Spinal cord (tissue), 10 donors: ENCODE measurements around the gene ME3. TPM values are rescaled to one million over a fixed set of nuclear protein-coding genes. Genes with fewer than 3 reads are reported as not detected.

ENCODE experiments used
- DNase-seq, 6 donors: peaks; one replicate each; pipeline versions ENCODE4 v3.0.0 to v3.0.0-alpha.2; 2013 to 2015; ENCODE audit warnings: low spot score in 6 of 6, low read depth in 4 of 6
- H3K27ac ChIP-seq: one replicate; pipeline ENCODE4 v1.5.1; 2013; ENCODE audit warnings: low read depth, low read length, control low read depth
- H3K27me3 ChIP-seq: one replicate; pipeline ENCODE4 v1.6.1; 2013; ENCODE audit warnings: low read length; ENCODE audit not compliant: control insufficient read depth, insufficient read depth
- H3K36me3 ChIP-seq: one replicate; pipeline ENCODE4 v1.6.1; 2013; ENCODE audit warnings: low read length; ENCODE audit not compliant: control insufficient read depth, insufficient read depth
- H3K4me1 ChIP-seq: one replicate; pipeline ENCODE4 v1.6.1; 2013; ENCODE audit warnings: low read length; ENCODE audit not compliant: control insufficient read depth, insufficient read depth
- H3K4me3 ChIP-seq: one replicate; pipeline ENCODE4 v1.5.1; 2013; ENCODE audit warnings: low read depth, low read length, control low read depth
- H3K9me3 ChIP-seq: one replicate; pipeline ENCODE4 v1.6.1; 2013; ENCODE audit warnings: low read length; ENCODE audit not compliant: control insufficient read depth, insufficient read depth
- WGBS: methylation state at CpG from one replicate; pipeline ENCODE4 v1.1.5; 2013; ENCODE audit warnings: missing lambda C conversion rate; ENCODE audit not compliant: insufficient coverage; 5-methylcytosine and 5-hydroxymethylcytosine counted together
- long read RNA-seq, 4 donors: transcript quantifications; one replicate each; lab custom pipeline, GENCODE V29; 2026
- polyA plus RNA-seq, 2 donors: library from polyadenylated mRNA; unstranded; fragments of 120-200 nt; gene quantifications; one replicate each; pipeline ENCODE4 v1.2.1, GENCODE V29; 2013; ENCODE audit not compliant: insufficient read length in 2 of 2
- total RNA-seq, 2 donors: library from RNA; depleted of rRNA in 1 of 2; stranded (reverse); fragments of 120-200 nt in 1 of 2; fragments of >200 nt in 1 of 2; gene quantifications; one replicate each; pipeline versions ENCODE4 v1.2.3 to v1.2.4, GENCODE V29; 2013 to 2014
- donor health status: healthy.

ME3 gene
- total RNA-seq (10 to 100 TPM; 45.3 to 45.4 TPM), polyA plus RNA-seq (10 to 100 TPM; 39.0 to 43.9 TPM)
- long read RNA-seq, donor 1, partial matches to known transcripts = 11 of 16 reads
- long read RNA-seq, donor 1, other reads (novel, unspliced or antisense) = 0 of 16 reads
- long read RNA-seq, donor 2, partial matches to known transcripts = 0 of 3 reads
- long read RNA-seq, donor 2, other reads (novel, unspliced or antisense) = 0 of 3 reads
- long read RNA-seq, donor 3, partial matches to known transcripts = 0 of 1 reads
- long read RNA-seq, donor 3, other reads (novel, unspliced or antisense) = 0 of 1 reads
- long read RNA-seq, donor 4, partial matches to known transcripts = 22 of 23 reads
- long read RNA-seq, donor 4, other reads (novel, unspliced or antisense) = 0 of 23 reads

DNA sequence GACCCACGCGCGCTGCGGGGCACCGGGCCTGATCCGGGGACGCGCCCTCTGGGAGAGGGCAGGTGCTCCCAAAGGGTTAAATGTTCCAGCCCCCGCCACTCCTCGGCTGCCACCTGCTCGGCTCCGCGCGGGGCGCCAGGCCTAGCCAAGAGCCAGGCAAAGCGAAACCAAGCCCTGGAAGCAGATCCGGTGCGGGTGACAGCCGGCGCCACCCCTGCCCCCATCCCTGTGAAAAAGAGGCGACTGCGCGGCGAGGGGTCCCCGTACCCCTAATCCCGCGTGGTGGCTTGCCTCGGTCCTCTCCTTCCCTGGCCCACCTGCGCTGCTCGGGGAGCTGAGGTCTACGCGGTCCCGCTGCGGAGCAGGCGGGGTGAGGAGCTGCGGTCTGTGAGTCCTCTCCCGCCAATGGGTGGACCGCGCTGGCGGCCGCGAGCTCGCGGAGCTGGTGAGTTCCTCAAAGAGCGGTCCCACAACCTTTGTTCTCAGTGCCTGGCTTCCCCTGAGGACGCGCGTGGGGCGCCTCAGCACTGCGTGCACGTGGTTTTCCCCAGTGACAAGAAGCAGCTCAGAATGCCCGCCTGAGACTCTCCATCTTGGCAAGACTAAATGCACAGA, at the start of gene ME3:
ME3 (minus strand) TSS at position 610 of the 615 bp plus-strand sequence.
- peak within 1 kb of the TSS; percentile 90 for H3K27ac ChIP-seq

DNA sequence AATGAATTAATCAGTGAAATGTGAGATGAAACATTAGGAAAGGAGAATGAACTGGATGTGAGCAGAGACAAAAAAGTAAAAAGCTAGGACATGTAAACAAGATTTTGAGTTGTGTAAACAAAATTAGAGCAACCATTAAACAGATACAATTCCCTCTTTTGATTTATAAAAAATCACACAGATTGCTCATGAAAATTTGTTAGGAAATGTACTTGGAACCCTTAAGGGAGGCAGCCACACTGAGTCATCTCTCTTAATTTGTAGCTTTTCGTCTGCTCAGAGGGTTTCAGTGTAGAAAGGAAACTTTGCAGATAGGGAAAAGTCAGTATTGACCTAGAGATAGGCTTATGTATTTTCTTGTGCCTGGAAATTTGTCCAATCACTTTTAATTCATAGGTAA, 49.6 kb upstream of the ME3 start:
- Histone ChIP-seq H3K27me3 (no peaks in the 10 kb centered on the region), H3K4me1 (no peaks in the 10 kb centered on the region), H3K27ac (no peak overlapping the region), H3K4me3 (no peak overlapping the region), H3K9me3 (no peaks in the 10 kb centered on the region), H3K36me3 (no peaks in the 10 kb centered on the region)
- WGBS = no CpG with 5 or more reads among the region's 1 CpG
- DNase-seq = no peak

More for the DNA sequence above, at the start of gene ME3:
- Histone ChIP-seq H3K4me3 (peak within 1 kb of the TSS; percentile 91), H3K36me3 (no peaks in the 10 kb centered on the region), H3K9me3 (no peaks in the 10 kb centered on the region), H3K27me3 (no peaks in the 10 kb centered on the region), H3K4me1 (peaks cover 13% of the 10 kb centered on the region)
- WGBS = under 1% methylated on average over 52 of the region's 52 CpGs
- DNase-seq = peak; percentile 31 to 90 (median 54)

DNA sequence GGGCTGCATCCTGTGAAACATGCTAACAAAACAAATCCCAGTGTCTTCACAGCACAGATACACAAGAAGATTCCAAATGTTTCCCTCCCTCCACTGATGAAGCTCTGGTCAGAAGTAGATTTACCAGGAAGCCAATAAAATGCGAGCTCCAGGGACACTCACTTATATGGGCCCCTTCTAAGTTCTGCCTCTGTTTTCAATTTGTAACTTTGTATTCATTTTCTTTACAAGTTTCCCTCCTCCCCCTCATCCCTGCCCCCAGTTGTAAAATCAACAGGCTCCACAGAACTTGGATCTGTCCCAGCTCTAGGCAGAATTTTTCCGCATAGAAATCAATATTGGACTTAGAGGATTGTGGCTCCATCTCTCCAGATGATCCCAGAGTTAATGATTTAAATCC, 48.1 kb upstream of the ME3 start:
- H3K4me1 ChIP-seq = no peaks in the 10 kb centered on the region
- DNase-seq = no peak
- H3K27me3 ChIP-seq = no peaks in the 10 kb centered on the region
- H3K27ac ChIP-seq = no peak overlapping the region
- no peaks in the 10 kb centered on the region for H3K36me3 ChIP-seq
- H3K4me3 ChIP-seq = no peak overlapping the region
- WGBS = 79% methylated on average over 2 of the region's 2 CpGs
- H3K9me3 ChIP-seq = no peaks in the 10 kb centered on the region

DNA sequence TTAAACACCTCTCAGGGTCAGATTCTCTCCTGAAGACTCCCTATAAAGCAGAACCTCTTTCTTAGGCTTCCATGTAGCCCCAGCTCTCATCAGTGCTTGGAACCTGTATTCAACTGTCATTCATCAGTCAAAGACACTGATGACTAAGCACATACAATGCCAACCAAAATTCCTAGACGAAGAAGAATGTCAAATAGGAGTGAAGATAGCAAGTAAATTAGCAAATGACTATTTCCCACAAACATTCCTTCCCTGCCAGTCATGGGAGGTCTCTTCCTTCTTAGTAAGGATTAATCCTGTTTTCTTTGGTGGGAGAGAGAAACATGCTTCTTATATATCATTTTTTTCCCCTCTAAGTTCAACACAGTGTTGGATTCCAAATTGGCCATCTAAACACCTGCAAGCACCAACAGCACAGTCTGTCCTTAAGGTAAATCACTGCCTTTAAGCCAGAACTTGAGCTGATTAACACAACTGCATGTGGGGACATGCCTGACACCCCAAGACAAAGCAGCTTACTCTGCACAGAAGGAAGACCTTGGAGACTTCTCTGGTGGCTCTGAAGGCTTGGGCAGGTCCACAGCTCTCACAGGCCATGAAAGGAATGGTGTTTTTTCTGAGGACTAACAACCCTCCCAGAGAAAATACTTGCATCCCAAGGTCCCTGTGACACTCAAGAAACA, 47.5 kb upstream of the ME3 start:
- no CpG with 5 or more reads among the region's 1 CpG for WGBS
- Histone ChIP-seq H3K27ac (no peak overlapping the region), H3K4me1 (no peaks in the 10 kb centered on the region), H3K9me3 (no peaks in the 10 kb centered on the region), H3K36me3 (no peaks in the 10 kb centered on the region), H3K27me3 (no peaks in the 10 kb centered on the region), H3K4me3 (no peak overlapping the region)
- DNase-seq = no peak

DNA sequence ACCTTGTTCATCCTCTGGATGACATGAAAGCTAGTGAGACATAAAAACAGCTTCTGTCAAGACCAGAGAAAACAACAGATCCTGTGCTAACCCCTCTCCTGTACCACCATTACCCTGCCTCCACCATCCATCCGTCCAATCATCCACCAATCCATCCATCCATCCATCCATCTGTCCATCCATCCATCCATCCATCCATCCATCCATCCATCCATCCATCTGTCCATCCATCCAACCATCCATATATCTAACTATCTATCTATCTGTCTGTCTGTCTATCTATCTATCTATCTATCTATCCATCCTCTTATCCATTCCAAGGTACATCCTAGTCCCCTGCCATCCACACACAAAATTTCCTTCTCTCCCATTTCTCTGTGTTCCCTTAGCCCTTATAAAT, 46.6 kb upstream of the ME3 start:
- WGBS = 100% methylated on average over 1 of the region's 1 CpG
- no peak overlapping the region for H3K4me3 ChIP-seq
- no peak for DNase-seq
- H3K9me3 ChIP-seq = no peaks in the 10 kb centered on the region
- no peak overlapping the region for H3K27ac ChIP-seq
- no peaks in the 10 kb centered on the region for H3K27me3 ChIP-seq
- no peaks in the 10 kb centered on the region for H3K36me3 ChIP-seq
- no peaks in the 10 kb centered on the region for H3K4me1 ChIP-seq

DNA sequence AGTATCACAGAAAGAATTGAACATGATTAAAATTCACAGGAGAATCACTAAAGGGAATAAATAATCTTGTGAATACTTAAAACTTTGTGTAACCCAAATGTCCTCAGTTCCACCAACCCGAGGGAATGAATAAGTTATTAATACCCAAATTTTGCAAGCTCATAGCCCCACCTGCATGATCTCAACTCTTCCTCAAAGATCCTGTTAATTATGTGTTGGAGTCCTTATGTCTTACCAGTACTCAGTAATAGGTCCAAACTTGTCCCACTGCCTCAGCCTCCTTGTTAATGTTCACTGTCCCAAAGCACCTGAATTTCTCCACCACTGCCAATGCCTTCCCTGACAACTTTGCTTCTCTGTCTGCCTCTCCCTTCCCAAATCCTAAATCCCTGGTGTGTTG, 46.1 kb upstream of the ME3 start:
- WGBS = no CpG with 5 or more reads among the region's 1 CpG
- H3K9me3 ChIP-seq = no peaks in the 10 kb centered on the region
- no peaks in the 10 kb centered on the region for H3K4me1 ChIP-seq
- no peak overlapping the region for H3K4me3 ChIP-seq
- H3K27ac ChIP-seq = no peak overlapping the region
- DNase-seq = no peak
- H3K36me3 ChIP-seq = no peaks in the 10 kb centered on the region
- no peaks in the 10 kb centered on the region for H3K27me3 ChIP-seq

DNA sequence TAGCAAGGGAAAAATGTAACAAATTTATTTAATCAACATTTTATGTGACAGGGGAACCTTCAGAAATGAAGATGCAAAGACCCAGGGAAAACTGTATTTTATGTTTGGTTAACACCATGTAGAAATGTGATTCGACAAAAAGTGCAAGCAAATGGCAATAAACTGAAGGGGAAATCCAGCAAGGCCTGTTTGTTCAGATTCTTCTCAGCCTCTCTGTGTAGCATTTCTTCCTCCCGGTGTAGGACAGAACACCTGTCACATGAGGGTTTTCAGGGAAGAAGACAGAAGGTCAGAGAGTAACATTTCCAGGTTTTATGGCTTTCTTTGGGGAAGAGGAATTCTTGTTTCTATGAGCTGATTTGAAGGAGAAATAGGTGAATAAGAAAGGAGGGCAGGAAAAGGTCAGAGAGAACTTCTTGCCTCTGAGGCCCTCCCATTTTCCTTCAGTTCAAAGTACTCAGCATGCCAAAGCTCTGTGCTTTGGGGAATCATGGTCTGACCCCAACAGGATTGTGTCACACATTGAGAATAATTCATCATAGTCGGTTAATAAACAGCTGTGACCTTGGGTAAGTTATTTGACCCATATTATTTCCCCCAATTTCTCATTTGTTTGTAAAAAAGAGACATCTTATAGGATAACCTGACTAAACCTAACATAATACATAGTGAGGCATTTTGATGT, 45.5 kb upstream of the ME3 start:
- Histone ChIP-seq H3K9me3 (no peaks in the 10 kb centered on the region), H3K27me3 (no peaks in the 10 kb centered on the region), H3K36me3 (no peaks in the 10 kb centered on the region), H3K4me1 (no peaks in the 10 kb centered on the region), H3K4me3 (no peak overlapping the region), H3K27ac (no peak overlapping the region)
- 100% methylated on average over 1 of the region's 3 CpGs for WGBS
- DNase-seq = no peak

DNA sequence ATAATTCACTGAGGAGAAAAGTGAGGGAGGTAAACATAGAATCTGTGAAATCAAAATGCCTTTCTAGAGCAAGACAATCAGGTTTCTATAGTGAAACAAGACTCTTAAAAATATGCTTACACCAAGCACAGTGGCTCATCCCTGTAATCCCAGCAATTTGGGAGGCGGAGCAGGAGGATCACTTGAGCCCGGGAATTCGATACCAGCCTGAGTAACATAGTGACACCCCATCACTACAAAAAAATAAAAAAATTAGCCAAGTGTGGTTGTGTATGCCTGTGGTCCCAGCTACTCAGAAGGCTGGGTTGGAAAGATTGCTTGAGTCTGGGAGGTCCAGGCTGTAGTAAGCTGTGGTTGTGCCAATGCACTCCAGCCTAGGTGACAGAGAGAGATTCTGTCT, 43.2 kb upstream of the ME3 start:
- H3K27ac ChIP-seq = no peak overlapping the region
- no peak for DNase-seq
- H3K9me3 ChIP-seq = no peaks in the 10 kb centered on the region
- H3K4me3 ChIP-seq = no peak overlapping the region
- WGBS = no CpG with 5 or more reads among the region's 3 CpGs
- no peaks in the 10 kb centered on the region for H3K36me3 ChIP-seq
- H3K4me1 ChIP-seq = no peaks in the 10 kb centered on the region
- no peaks in the 10 kb centered on the region for H3K27me3 ChIP-seq

DNA sequence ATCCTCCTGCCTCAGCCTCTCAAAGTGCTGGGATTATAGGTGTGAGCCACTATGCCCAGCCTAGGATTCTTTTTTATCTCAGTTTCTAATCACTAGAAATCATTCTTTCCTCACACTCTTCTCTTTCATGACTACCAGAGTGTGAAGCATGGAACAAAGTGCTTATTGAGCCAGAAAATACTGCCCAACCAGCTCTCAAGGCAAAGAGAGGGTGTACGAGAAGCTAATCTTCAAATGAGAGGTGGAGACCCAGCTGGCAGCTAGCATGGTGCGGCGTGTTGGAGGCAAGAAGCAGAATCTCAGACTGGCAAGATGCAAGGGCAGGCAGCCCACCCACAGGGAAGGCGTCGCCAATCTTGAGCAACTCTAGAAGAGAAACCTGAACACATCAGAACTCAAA, 41.1 kb upstream of the ME3 start:
- 78% methylated on average over 3 of the region's 5 CpGs for WGBS
- DNase-seq = no peak

More for the DNA sequence above, 41.1 kb upstream of the ME3 start:
- Histone ChIP-seq H3K4me3 (no peak overlapping the region), H3K36me3 (no peaks in the 10 kb centered on the region), H3K27me3 (no peaks in the 10 kb centered on the region), H3K27ac (no peak overlapping the region), H3K9me3 (peaks cover 2% of the 10 kb centered on the region), H3K4me1 (no peaks in the 10 kb centered on the region)
